Left lung (tissue), 10 donors: ENCODE measurements around the gene VPS35. TPM values are rescaled to one million over a fixed set of nuclear protein-coding genes. Genes with fewer than 3 reads are reported as not detected.
A peak's percentile ranks its signal among the peaks of the same experiment; 100 is the strongest.

Experiments
- ATAC-seq: fragments of 200-7000 bp; cut with Tn5 transposase; one replicate; pipeline ENCODE4 v1.9.1; 2020; ENCODE audit warnings: moderate library complexity
- DNase-seq, 4 donors: peaks; one replicate each; pipeline ENCODE4 v3.0.0-alpha.2; 2013 to 2020
- H3K27ac ChIP-seq, 2 donors: fragments of 200-600 bp; sonication (generic) in 1 of 2; one replicate each; pipeline versions ENCODE4 v1.5.0 to v1.8.0; 2020 to 2021
- H3K27me3 ChIP-seq, 2 donors: fragments of 200-600 bp; sonication (generic) in 1 of 2; one replicate each; pipeline versions ENCODE4 v1.5.0 to v1.8.0; 2020 to 2021
- H3K36me3 ChIP-seq, 2 donors: fragments of 200-600 bp; sonication (generic) in 1 of 2; one replicate each; pipeline versions ENCODE4 v1.5.0 to v1.8.0; 2020 to 2021
- H3K4me1 ChIP-seq, 2 donors: fragments of 200-600 bp; one replicate each; pipeline ENCODE4 v1.8.0; 2021
- H3K4me3 ChIP-seq, 2 donors: fragments of 200-600 bp; sonication (generic) in 1 of 2; one replicate each; pipeline versions ENCODE4 v1.5.0 to v1.8.0; 2020 to 2021; ENCODE audit warnings: mild to moderate bottlenecking in 1 of 2
- H3K9me3 ChIP-seq, 2 donors: fragments of 200-600 bp; sonication (generic) in 1 of 2; one replicate each; pipeline versions ENCODE4 v1.5.0 to v1.8.0; 2020 to 2021
- CTCF ChIP-seq, 2 donors: fragments of 200-600 bp; sonication (generic) in 1 of 2; IDR thresholded peaks; one replicate each; pipeline versions ENCODE4 v1.5.0 to v1.8.0; 2021; ENCODE audit warnings: antibody characterized with exemption in 2 of 2
- intact Hi-C, 2 donors: fragments of 100-400 bp; cut with DNase I; formaldehyde crosslinking; loops; one replicate each; pipeline versions ENCODE4 v1.11.2 to v1.14.2; 2022
- polyA plus RNA-seq, 6 donors: library from polyadenylated mRNA; unstranded; fragments of 120-200 nt; gene quantifications; one replicate each; pipeline ENCODE4 v1.2.1, GENCODE V29; 2013; ENCODE audit not compliant: insufficient read length in 6 of 6
- total RNA-seq, 2 donors: library from RNA; stranded (reverse); fragmentation: NEBNext Ultra II Directional; extraction: Animal tissue kit (Norgen Biotek cat#: 25700); gene quantifications; one replicate each; pipeline ENCODE4 v1.2.1, GENCODE V29; 2021
- donor health status: DM: no; HTN: yes; CAD: no.
- donor health status: DM: no; HTN: no; CAD: no.

Gene VPS35
- total and polyA plus RNA-seq, 8 donors: 102 to 161 (median 129) TPM

- no peaks in the 10 kb centered on the region for H3K36me3 ChIP-seq
- TF ChIP-seq CTCF (IDR thresholded peaks at IDR 0.05): no peak
- peaks cover 0 to 22% of the 10 kb centered on the region in 2 donors for H3K4me1 ChIP-seq
- no peak overlapping the region for H3K4me3 ChIP-seq
- H3K27me3 ChIP-seq: no peaks in the 10 kb centered on the region
- intact Hi-C loops: no loop called here
- DNase-seq: no peak
- no peak for ATAC-seq
- H3K9me3 ChIP-seq: peaks cover 0 to 2% of the 10 kb centered on the region in 2 donors
- H3K27ac ChIP-seq: no peak overlapping the region
Observed at GRCh38 chr16:46714797-46715591, 26.0 kb upstream of the VPS35 start.

- H3K36me3 ChIP-seq: no peaks in the 10 kb centered on the region
- H3K9me3 ChIP-seq: peaks cover 0 to 2% of the 10 kb centered on the region in 2 donors
- H3K4me3 ChIP-seq: no peak overlapping the region
- ATAC-seq (no peak), DNase-seq (no peak)
- no peaks in the 10 kb centered on the region for H3K27me3 ChIP-seq
- intact Hi-C loops: no loop called here
- no peak overlapping the region for H3K27ac ChIP-seq
- TF ChIP-seq CTCF (IDR thresholded peaks at IDR 0.05): no peak
- peaks cover 0 to 22% of the 10 kb centered on the region in 2 donors for H3K4me1 ChIP-seq
Observed at GRCh38 chr16:46713634-46714033, 24.7 kb upstream of the VPS35 start.

- peak overlapping the region in 1 of 2 donors; percentile 11 for H3K27ac ChIP-seq
- no peak for ATAC-seq
Observed at GRCh38 chr16:46712911-46713310, 23.9 kb upstream of the VPS35 start.

GRCh38 chr16:46711106-46712058 lies 22.4 kb upstream of the VPS35 start:
- no peak for TF ChIP-seq CTCF (IDR thresholded peaks at IDR 0.05)
- Histone ChIP-seq H3K4me3 (no peak overlapping the region), H3K4me1 (peaks cover 0 to 22% of the 10 kb centered on the region in 2 donors), H3K27ac (no peak overlapping the region), H3K27me3 (no peaks in the 10 kb centered on the region), H3K9me3 (peaks cover 0 to 2% of the 10 kb centered on the region in 2 donors), H3K36me3 (no peaks in the 10 kb centered on the region)
- ATAC-seq: peak; percentile 67
- peak in 1 of 4 donors; percentile 56 for DNase-seq
- intact Hi-C loops: no loop called here

More at GRCh38 chr16:46712911-46713310, 23.9 kb upstream of the VPS35 start:
- no peak for DNase-seq
- intact Hi-C loops: no loop called here
- Histone ChIP-seq H3K27me3 (no peaks in the 10 kb centered on the region), H3K4me1 (peaks cover 0 to 22% of the 10 kb centered on the region in 2 donors), H3K36me3 (no peaks in the 10 kb centered on the region), H3K4me3 (no peak overlapping the region), H3K9me3 (peaks cover 0 to 2% of the 10 kb centered on the region in 2 donors)
- TF ChIP-seq CTCF (IDR thresholded peaks at IDR 0.05): no peak
